T-helper 1 cell (primary cell): Measurements from ENCODE around the gene BICDL2.
A peak's percentile ranks its signal among the peaks of the same experiment; 100 is the strongest.

Experiments
- DNase-seq, 5 donors: peaks; one replicate each; pipeline ENCODE4 v3.0.0-alpha.2; 2012 to 2020

Gene BICDL2

DNA sequence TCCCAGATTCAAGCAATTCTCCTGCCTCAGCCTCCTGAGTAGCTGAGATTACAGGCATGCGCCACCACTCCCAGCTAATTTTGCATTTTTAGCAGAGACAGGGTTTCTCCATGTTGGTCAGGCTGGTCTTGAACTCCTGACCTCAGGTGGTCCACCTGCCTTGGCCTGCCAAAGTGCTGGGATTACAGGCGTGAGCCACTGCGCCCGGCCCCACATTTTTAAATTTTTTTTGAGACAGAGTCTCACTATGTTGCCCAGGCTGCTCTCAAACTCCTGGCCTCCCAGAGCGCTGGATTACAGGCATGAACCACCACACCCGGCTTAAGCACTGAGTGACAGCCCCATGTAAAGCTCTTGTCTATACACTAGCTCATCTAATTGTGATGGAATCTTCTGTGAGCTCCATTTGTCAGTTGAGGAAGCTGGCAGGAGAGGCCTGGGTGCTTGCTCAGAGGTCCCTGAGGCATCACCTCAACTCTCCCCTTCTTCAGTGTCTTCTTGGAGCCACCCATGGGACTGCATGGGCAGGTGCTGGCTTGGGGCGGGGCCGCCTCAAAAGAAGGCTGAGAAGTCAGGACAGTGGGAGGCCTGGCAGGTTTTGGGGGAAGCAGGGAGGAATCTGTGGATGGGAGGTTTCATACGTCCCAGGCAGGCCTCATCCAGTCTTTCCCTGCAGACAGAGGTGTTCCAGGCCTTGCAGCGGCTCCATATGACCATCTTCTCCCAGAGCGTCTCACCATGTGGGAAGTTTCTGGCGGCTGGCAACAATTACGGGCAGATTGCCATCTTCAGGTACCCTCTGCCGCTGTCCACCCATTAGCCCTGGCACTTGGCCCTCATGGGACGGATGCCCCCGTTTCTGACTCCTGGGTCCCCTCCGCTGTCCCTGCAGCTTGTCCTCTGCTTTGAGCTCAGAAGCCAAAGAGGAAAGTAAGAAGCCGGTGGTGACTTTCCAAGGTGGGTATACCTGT is 11.4 kb downstream of the BICDL2 start:
- no peak for DNase-seq

GRCh38 chr16:3023669-3024478 is 12.9 kb downstream of the BICDL2 start, which contains the start of the genes HCFC1R1 and THOC6:
Gene HCFC1R1, minus strand, starts transcription at chr16:3023942. Its CDS starts 1 bp downstream, at chr16:3023941.
Gene THOC6, plus strand, starts transcription at chr16:3024035. Its CDS starts 292 bp downstream, at chr16:3024327.
- peak; percentile 88 to 98 (median 93) for DNase-seq

DNA sequence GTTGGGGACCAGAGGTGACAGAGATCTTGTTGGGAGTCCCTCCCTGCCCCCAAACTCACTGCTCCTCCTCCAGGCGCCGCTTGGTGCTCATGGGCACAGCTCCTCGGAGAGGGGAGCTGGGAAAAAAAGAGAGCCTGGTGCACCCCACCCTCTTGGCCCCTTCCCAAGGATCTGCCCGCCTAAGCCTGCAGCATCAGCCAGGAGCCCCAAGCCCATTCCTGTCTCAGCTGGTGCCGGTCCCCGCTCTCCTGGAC is 13.4 kb downstream of the BICDL2 start:
- DNase-seq, result no peak

DNA sequence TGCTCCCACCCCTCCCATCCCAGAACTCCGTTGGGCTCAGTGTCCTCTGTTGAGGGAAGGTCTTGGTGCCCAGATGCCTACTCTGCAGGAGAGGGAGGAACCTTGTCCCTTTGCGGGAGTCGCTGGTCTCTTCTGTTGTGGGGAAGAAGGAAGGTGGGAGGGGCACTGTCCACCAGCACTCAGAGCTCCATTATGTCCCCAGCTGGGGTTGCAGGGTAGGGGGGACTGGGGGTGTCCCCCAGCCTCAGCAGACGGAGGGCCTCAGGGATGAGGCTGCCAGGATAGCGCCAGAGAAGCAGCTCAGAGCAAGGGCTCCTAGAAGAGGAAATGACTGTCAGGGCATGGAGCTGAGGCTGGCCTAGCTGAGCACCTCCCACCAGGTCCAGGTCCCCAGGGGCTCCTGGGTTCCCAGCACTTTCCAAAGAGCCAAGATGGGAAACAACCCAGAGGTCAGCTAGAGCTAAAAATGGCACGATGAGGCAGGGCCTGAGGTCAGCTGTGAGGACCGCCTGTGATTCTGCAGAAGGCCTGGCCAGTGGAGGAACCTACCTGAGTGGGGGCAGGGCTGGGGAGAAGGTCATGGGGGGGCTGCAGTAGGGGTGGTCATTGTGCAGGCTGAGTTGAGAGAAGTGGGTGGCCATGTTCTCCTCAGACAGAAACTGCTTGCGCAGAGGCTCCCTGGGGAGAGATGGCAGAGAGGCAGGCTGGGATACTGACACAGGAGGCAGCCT is 13.9 kb downstream of the BICDL2 start:
- no peak for DNase-seq

DNA sequence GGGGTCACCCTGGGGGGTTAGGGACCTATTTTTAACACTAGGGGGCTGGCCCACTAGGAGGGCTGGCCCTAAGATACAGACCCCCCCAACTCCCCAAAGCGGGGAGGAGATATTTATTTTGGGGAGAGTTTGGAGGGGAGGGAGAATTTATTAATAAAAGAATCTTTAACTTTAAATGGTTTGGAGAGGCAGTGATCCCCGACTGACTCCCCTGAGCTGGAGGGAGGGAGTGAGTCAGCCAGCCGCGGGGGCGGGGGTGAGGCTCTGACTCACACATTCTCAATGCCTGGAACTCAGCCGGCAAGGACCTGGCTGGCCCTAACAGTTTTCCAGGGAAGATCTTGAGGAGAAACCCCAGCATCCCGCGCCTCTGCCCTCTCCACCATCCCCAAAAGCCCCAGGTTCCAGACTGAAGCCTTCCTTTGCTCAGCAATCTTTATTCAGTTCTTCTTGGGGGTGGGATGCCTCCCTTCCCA is 14.5 kb downstream of the BICDL2 start:
- peak; percentile 48 to 72 (median 64) for DNase-seq

GRCh38 chr16:3021449-3022207 is 15.1 kb downstream of the BICDL2 start:
- peak; percentile 51 to 76 (median 64) for DNase-seq

GRCh38 chr16:3020604-3021448 is 15.9 kb downstream of the BICDL2 start:
- peak; percentile 33 to 72 (median 63) for DNase-seq

DNA sequence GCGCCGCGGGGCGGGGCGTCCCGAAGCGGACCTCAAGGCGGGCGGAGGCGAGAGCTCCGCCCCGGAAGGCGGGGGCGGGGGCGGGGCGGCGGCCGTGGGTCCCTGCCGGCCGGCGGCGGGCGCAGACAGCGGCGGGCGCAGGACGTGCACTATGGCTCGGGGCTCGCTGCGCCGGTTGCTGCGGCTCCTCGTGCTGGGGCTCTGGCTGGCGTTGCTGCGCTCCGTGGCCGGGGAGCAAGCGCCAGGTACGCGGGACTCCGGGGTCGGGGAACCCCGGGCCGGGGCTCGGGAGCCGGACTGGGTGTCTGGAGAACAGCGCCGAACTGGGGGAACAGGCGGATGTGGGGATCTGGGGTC is 16.5 kb downstream of the BICDL2 start, which contains the start of gene TNFRSF12A:
Gene TNFRSF12A, plus strand, starts transcription at position 122 of the 357 bp plus-strand sequence. Its CDS starts 30 bp downstream, at position 152.
- peak; percentile 50 to 81 (median 53) for DNase-seq

DNA sequence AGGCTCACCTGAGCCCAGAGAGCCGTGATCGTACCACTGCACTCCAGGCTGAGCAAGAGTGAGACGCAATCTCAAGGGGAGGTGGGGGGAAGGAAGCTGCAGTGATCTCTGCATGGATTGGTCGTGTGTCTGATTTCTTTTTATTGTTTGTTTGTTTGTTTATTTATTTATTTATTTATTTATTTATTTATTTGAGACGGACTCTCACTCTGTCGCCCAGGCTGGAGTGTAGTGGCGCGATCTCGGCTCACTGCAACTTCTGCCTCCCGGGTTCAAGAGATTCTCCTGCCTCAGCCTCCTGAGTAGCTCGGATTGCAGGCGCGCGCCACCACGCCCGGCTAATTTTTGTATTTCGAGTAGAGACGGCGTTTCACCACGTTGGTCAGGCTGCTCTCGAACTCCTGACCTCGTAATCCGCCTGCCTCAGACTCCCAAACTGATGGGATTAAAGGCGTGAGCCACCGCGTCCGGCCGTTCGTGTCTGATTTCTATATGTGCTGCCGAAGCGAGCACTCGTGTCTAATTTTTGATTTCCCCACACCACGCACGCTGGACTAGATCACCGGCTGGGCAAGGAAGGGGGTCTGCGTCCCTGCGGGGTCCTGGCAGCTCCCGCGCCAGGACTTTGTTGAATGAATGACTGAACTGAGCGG is 17.0 kb downstream of the BICDL2 start:
- DNase-seq, result no peak

DNA sequence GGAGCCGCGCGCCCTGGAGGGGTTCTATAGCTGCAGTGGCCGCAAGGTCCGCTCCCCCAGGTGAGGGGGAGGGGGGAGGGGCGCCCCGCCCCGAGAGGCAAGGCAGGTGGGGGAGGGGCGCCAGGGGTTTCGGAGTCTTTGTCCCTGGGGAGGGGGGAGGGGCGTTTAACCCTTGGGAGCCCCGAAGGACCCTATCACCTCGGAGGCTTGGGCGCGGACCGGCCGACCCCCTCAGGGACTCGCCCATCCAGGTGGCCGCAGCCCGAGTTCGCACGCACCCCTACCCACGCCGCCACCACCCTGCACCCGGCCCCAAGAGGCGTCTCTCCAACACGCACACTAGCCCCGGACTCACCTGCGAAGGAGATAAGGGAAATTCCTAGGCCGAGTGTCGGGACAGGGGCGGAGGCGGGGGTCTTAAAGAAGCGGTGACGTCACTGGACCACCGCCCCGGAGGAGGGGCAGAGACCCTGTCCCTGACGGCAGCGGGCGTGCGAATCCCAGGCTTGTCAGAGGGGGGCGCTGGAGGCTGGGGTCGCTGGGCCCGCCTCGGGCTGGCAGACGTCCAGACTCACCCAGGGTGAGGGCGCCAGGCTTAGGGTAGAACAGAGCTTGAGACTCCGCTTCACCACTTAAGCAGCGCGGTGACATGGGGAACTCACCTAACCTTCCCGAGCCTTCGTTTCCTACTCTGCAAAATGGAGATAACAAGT is 18.8 kb downstream of the BICDL2 start, which contains the start of gene CLDN6:
Gene CLDN6, minus strand, starts transcription at position 390 of the 713 bp plus-strand sequence. CDS start 2,162 bp downstream, outside the sequence.
- no peak for DNase-seq

DNA sequence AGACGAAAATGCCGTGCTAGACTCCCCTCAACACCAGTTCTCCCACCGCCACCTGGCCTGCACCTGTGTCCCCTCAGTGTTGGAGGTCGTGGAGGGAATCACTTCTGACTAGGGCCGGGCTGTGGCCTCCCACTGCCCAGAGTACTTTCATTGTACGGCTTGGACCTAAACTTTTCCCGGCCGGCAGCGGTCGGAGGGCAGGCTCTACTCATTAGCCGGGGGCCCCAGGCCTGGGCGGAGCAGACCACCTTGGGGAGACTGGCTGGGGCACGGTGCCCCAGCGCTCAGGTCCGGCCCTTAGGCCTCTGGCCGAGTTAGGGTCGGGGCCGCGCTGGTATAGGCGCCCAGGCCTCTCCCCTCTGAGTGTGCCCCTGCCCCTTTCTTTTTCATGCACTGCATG is 19.4 kb downstream of the BICDL2 start:
- DNase-seq, result no peak

- no peak for DNase-seq
These were observed 20.8 kb downstream of the BICDL2 start for GRCh38 chr16:3015865-3016521.

DNA sequence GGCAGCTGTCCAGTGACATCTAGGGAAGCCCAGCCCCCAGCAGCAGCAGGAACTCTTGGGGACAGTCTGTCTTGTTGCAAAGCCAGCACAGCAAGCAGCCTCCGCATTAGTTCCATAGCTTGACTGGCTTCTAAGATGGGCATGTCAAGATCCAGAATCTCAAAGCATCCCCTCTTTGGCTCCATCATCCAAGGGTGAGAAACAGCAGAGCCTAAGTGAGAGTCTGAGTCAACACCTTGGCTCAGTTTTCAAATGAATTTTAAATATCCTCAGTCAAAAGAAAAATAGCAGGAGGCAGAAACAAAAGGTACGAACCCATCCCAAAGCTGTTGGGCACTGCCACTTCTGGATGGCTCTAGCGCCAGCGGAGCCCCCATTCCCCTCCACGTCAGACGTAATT is 21.8 kb downstream of the BICDL2 start:
- DNase-seq, result no peak

- DNase-seq, result no peak
These were observed 22.6 kb downstream of the BICDL2 start for GRCh38 chr16:3013998-3014690.

- DNase-seq, result no peak
These were observed 23.2 kb downstream of the BICDL2 start for GRCh38 chr16:3013491-3013951.

GRCh38 chr16:3012828-3013420 is 23.8 kb downstream of the BICDL2 start, which contains the start of gene CLDN9:
Gene CLDN9, plus strand, starts transcription at chr16:3012923. Its CDS starts 440 bp downstream, at chr16:3013363.
- no peak for DNase-seq

DNA sequence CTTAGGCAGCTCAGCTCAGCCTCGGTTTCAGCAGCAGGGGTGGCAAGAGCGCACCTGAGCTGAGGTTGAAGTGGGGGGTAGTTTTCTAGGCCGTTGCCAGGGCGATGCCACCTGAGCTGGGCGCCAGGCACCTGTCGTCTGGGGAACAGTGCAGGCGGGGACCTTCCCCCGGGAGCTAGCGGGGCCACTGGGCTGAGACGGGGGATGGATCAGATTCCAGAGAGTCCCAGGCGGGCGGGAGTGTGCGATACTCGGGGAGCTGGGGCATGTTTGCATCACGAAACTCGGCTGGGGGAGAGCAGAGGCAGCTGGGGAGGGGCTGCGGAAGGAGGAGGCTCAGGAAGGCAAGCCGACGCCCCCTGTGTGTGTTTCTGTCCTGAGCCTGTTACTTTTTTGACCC is 24.5 kb downstream of the BICDL2 start:
- DNase-seq, result no peak

GRCh38 chr16:3010510-3010909 is 26.2 kb downstream of the BICDL2 start:
- no peak for DNase-seq
